PC-9 (cell line): Measurements from ENCODE around the gene SH3RF3. TPM values are rescaled to one million over a fixed set of nuclear protein-coding genes. Genes with fewer than 3 reads are reported as not detected.

Experiments used
- BruUV-seq: library from RNA; stranded (reverse); fragments of 400-500 nt; replicated peaks from 2 replicates; lab custom pipeline; 2021; lab: Mats Ljungman, UMichigan
- CTCF ChIA-PET: fragments of 300-600 bp; sonication (Branson Sonifier 250); formaldehyde crosslinking; loops from one replicate; lab custom pipeline; 2022; ENCODE audit warnings: antibody characterized with exemption; lab: Charles Lee
- POLR2A ChIA-PET: fragments of 300-600 bp; sonication (Branson Sonifier 250); formaldehyde crosslinking; loops from one replicate; lab custom pipeline; 2022; ENCODE audit warnings: antibody characterized with exemption; ENCODE audit not compliant: unreplicated experiment; lab: Charles Lee
- DNase-seq, 2 experiments: peaks; one replicate each; pipeline versions ENCODE4 v3.0.0 to v3.0.0-alpha.2; 2015 to 2022; ENCODE audit warnings: mixed read lengths in 1 of 2
- H2AFZ ChIP-seq: fragments of 200-600 bp; sonication (generic); 2 replicates; pipeline ENCODE4 v1.8.1; 2017; ENCODE audit warnings: antibody characterized with exemption
- H3F3A ChIP-seq: fragments of 200-600 bp; sonication (generic); 2 replicates; pipeline ENCODE4 v1.8.1; 2017; ENCODE audit warnings: antibody characterized with exemption, mild to moderate bottlenecking, low read depth; ENCODE audit not compliant: insufficient read depth
- H3K27ac ChIP-seq: fragments of 200-600 bp; sonication (generic); 2 replicates; pipeline ENCODE4 v1.6.1; 2016; ENCODE audit warnings: mixed run types
- H3K27me3 ChIP-seq: fragments of 200-600 bp; sonication (generic); 2 replicates; pipeline ENCODE4 v1.6.1; 2016; ENCODE audit warnings: low read depth, mixed run types; ENCODE audit not compliant: insufficient read depth
- H3K36me3 ChIP-seq: fragments of 200-600 bp; sonication (generic); 2 replicates; pipeline ENCODE4 v1.6.1; 2016; ENCODE audit warnings: low read depth, mixed run types
- H3K4me1 ChIP-seq: fragments of 200-600 bp; sonication (generic); replicated peaks from 2 replicates; pipeline ENCODE4 v1.6.1; 2016; ENCODE audit warnings: mixed run types; ENCODE audit not compliant: insufficient read depth
- H3K4me2 ChIP-seq: fragments of 200-600 bp; sonication (generic); 2 replicates; pipeline ENCODE4 v1.6.1; 2017; ENCODE audit warnings: mixed run types
- H3K4me3 ChIP-seq: fragments of 200-600 bp; sonication (generic); 2 replicates; pipeline ENCODE4 v1.6.1; 2016; ENCODE audit warnings: mixed run types
- H3K79me2 ChIP-seq: fragments of 200-600 bp; sonication (generic); 2 replicates; pipeline ENCODE4 v1.6.1; 2017; ENCODE audit warnings: low read depth, mixed run types
- H3K9me2 ChIP-seq: fragments of 200-600 bp; sonication (generic); 2 replicates; pipeline ENCODE4 v1.8.1; 2017; ENCODE audit warnings: mild to moderate bottlenecking; ENCODE audit not compliant: insufficient read depth
- H3K9me3 ChIP-seq: fragments of 200-600 bp; sonication (generic); 2 replicates; pipeline ENCODE4 v1.8.1; 2016; ENCODE audit warnings: low read depth; ENCODE audit not compliant: insufficient read depth
- H4K20me1 ChIP-seq: fragments of 200-600 bp; sonication (generic); 2 replicates; pipeline ENCODE4 v1.8.1; 2017; ENCODE audit not compliant: insufficient read depth
- CTCF ChIP-seq: fragments of 200-600 bp; sonication (generic); conservative IDR thresholded peaks from 2 replicates; pipeline ENCODE4 v1.6.1; 2017; ENCODE audit warnings: mixed run types, antibody characterized with exemption, mild to moderate bottlenecking, moderate library complexity
- EZH2 ChIP-seq: fragments of 200-600 bp; sonication (generic); IDR thresholded peaks from 2 replicates; pipeline ENCODE4 v1.8.0; 2017; ENCODE audit warnings: antibody characterized with exemption, low read depth
- intact Hi-C: fragments of 100-400 bp; cut with micrococcal nuclease; formaldehyde crosslinking; loops from one replicate; pipeline ENCODE4 v1.10.0; 2022; ENCODE audit not compliant: unreplicated experiment
- total RNA-seq: library from RNA; stranded (reverse); gene quantifications from 2 replicates; pipeline ENCODE4 v1.2.3, GENCODE V29; 2021

SH3RF3 gene
- total RNA-seq, 1 experiment from 2014 or later = 6.1 TPM

DNA sequence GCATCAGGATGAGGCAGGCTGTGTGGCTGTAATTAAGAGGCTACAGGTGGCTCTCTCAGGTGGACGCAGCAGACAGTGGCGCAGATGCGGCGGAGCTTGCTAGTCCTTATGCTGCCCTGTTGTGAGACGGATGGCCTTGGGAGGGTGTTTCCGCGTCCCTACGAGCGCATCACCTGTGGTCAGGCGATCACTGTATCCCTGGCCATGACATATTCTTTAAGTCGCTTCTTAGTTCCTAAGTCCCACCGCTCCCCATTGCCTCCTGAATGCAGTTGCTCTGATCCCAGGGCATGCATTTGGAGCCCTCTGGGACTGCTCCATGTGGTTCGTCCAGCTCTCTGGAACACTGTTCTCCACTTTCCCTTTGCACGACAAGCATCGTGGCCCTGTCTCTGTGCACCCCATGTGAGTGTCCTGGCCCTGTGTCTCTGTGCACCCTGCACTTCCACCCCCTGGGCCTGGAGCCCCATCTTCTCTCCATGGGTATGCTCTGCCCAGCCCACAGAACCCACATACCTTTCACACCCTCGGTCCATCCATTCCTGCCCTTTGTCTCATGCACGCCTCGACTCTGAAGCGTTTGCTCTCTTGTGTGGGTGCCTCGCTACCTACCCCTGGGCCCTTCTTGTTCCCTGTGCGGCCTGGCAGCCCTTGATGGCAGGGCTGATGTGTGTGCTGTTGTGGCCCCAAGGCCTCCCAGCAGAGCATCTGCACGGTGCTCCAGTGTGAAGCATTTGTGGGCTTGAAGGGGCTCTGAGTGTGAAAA is 74.4 kb downstream of the SH3RF3 start:
- no peaks in the 10 kb centered on the region for H3K9me3 ChIP-seq
- H2AFZ ChIP-seq = no peak overlapping the region
- H3K4me3 ChIP-seq = no peak overlapping the region
- peaks cover 13% of the 10 kb centered on the region; the same call in 1 of the 2 replicates for H3K4me1 ChIP-seq
- TF ChIP-seq EZH2 (no peak), CTCF (no peak)
- no peaks in the 10 kb centered on the region for H3K36me3 ChIP-seq
- H3K9me2 ChIP-seq = no peaks in the 10 kb centered on the region
- H3K27ac ChIP-seq = no peak overlapping the region
- no peak overlapping the region for H3K4me2 ChIP-seq
- POLR2A ChIA-PET = no interaction called here
- H3K27me3 ChIP-seq = no peaks in the 10 kb centered on the region
- intact Hi-C loops = no loop called here
- H3F3A ChIP-seq = peaks cover 8% of the 10 kb centered on the region; the same call in 1 of the 2 replicates
- peaks cover 24% of the 10 kb centered on the region for H3K79me2 ChIP-seq
- no TSS peak for BruUV-seq
- CTCF ChIA-PET = no interaction called here
- DNase-seq = no peak
- H4K20me1 ChIP-seq = peaks cover 4% of the 10 kb centered on the region

- POLR2A ChIA-PET = no interaction called here
- no TSS peak for BruUV-seq
- no peak for DNase-seq
- H3K4me3 ChIP-seq = no peak overlapping the region
- H3K9me2 ChIP-seq = no peaks in the 10 kb centered on the region
- intact Hi-C loops = no loop called here
- no peaks in the 10 kb centered on the region for H3K27me3 ChIP-seq
- H3K4me2 ChIP-seq = no peak overlapping the region
- H4K20me1 ChIP-seq = peaks cover 4% of the 10 kb centered on the region; the same call in 1 of the 2 replicates
- H3K79me2 ChIP-seq = peaks cover 29% of the 10 kb centered on the region
- no peaks in the 10 kb centered on the region for H3K9me3 ChIP-seq
- no peak for TF ChIP-seq CTCF
- no peak for TF ChIP-seq EZH2
- peaks cover 17% of the 10 kb centered on the region; the same call in 1 of the 2 replicates for H3F3A ChIP-seq
- no peak overlapping the region for H3K27ac ChIP-seq
- H2AFZ ChIP-seq = no peak overlapping the region
- CTCF ChIA-PET = no interaction called here
- H3K4me1 ChIP-seq = peaks cover 23% of the 10 kb centered on the region
- no peaks in the 10 kb centered on the region for H3K36me3 ChIP-seq
Observed at GRCh38 chr2:109204412-109204811, 75.4 kb downstream of the SH3RF3 start.

GRCh38 chr2:109205447-109205846 is 76.4 kb downstream of the SH3RF3 start:
- DNase-seq = no peak
- ChIA-PET POLR2A (interaction anchor here (0.7 kb wide), 1 partner anchor 203 kb away, joined by 4 read pairs; no protein-coding TSS in a partner anchor), CTCF (no interaction called here)
- H3K36me3 ChIP-seq = no peaks in the 10 kb centered on the region
- H3K27ac ChIP-seq = no peak overlapping the region
- no peaks in the 10 kb centered on the region for H3K9me2 ChIP-seq
- no TSS peak for BruUV-seq
- no peak overlapping the region for H2AFZ ChIP-seq
- H3K4me3 ChIP-seq = no peak overlapping the region
- no peaks in the 10 kb centered on the region for H3K9me3 ChIP-seq
- H3K27me3 ChIP-seq = no peaks in the 10 kb centered on the region
- TF ChIP-seq CTCF = no peak
- H3F3A ChIP-seq = peaks cover 26% of the 10 kb centered on the region; the same call in 1 of the 2 replicates
- peaks cover 32% of the 10 kb centered on the region for H3K4me1 ChIP-seq
- intact Hi-C loops = no loop called here
- peaks cover 37% of the 10 kb centered on the region for H3K79me2 ChIP-seq
- peaks cover 4% of the 10 kb centered on the region; the same call in 1 of the 2 replicates for H4K20me1 ChIP-seq
- H3K4me2 ChIP-seq = no peak overlapping the region
